Keratinocyte (primary cell): ENCODE data around the gene KMT2C.

Experiments
- EZH2 ChIP-seq: IDR thresholded peaks from one replicate; pipeline ENCODE4 v1.6.1; 2012; ENCODE audit warnings: inconsistent platforms, mild to moderate bottlenecking, low read length, moderate library complexity
- TF ChIP-seq, protein P1 (sequence below), 3 experiments: IDR thresholded peaks in 1 of 3; conservative IDR thresholded peaks in 1 of 3; optimal IDR thresholded peaks in 1 of 3; 2 replicates in 2 of 3; 3 replicates in 1 of 3; pipeline versions ENCODE3 to v1.5.1; 2011; ENCODE audit warnings: low read length in 3 of 3, mild to moderate bottlenecking in 3 of 3, moderate library complexity in 2 of 3, control low read depth in 1 of 3, inconsistent platforms in 1 of 3; ENCODE audit not compliant: insufficient read depth in 2 of 3; ENCODE audit errors: extremely low read depth in 1 of 3

DNA sequence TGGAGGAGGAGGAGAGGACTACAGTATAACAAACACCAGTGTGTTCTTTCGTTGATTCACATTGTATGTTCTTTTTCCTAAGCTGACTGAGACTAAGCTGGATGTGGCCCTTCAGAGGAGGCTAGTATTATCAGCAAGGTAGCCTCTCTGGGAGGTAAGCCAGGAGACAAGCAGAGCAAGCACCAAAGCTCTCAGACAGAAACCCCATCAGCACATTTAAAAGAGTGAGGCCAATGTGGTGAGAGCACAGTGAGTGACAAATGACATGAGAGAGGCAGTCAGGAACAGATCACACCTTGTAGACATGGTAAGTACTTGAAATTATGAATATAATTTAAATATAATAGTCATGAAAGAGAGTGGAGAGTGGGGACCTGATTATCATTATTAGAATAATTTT is 107.6 kb downstream of the KMT2C start:
- TF ChIP-seq, protein P1, sequence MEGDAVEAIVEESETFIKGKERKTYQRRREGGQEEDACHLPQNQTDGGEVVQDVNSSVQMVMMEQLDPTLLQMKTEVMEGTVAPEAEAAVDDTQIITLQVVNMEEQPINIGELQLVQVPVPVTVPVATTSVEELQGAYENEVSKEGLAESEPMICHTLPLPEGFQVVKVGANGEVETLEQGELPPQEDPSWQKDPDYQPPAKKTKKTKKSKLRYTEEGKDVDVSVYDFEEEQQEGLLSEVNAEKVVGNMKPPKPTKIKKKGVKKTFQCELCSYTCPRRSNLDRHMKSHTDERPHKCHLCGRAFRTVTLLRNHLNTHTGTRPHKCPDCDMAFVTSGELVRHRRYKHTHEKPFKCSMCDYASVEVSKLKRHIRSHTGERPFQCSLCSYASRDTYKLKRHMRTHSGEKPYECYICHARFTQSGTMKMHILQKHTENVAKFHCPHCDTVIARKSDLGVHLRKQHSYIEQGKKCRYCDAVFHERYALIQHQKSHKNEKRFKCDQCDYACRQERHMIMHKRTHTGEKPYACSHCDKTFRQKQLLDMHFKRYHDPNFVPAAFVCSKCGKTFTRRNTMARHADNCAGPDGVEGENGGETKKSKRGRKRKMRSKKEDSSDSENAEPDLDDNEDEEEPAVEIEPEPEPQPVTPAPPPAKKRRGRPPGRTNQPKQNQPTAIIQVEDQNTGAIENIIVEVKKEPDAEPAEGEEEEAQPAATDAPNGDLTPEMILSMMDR (optimal IDR thresholded peaks at IDR 0.05 in 1 of 3, IDR thresholded peaks at IDR 0.05 in 1 of 3, conservative IDR thresholded peaks at IDR 0.05 in 1 of 3; ENCODE audit: extremely low read depth in 1 of 3, insufficient read depth in 2 of 3, low read length in 3 of 3) = no peak
- no peak for TF ChIP-seq EZH2
